IMR-90 (cell line): ENCODE measurements around the gene ACTN1. TPM values are rescaled to one million over a fixed set of nuclear protein-coding genes. Genes with fewer than 3 reads are reported as not detected.

Source experiments
- ATAC-seq: fragments of 200-7000 bp; cut with Tn5 transposase; 2 replicates; pipeline ENCODE4 v1.9.1; 2020; ENCODE audit warnings: low read depth, mild to moderate bottlenecking, moderate library complexity
- BruUV-seq: library from RNA; stranded (reverse); fragments of 400-500 nt; replicated peaks from 2 replicates; lab custom pipeline; 2021; lab: Mats Ljungman, UMichigan
- CTCF ChIA-PET: fragments of 300-600 bp; formaldehyde crosslinking; extraction: SDS; loops from one replicate; lab custom pipeline; 2021; ENCODE audit warnings: antibody characterized with exemption; lab: Yijun Ruan, JAX
- POLR2A ChIA-PET: fragments of 300-600 bp; sonication (Branson Sonifier 250); formaldehyde crosslinking; loops from one replicate; lab custom pipeline; 2022; ENCODE audit warnings: antibody characterized with exemption; ENCODE audit not compliant: unreplicated experiment; lab: Charles Lee
- DNase-seq: peaks from one replicate; pipeline ENCODE4 v3.0.0; 2013
- H2AFZ ChIP-seq: replicated peaks from 2 replicates; pipeline ENCODE3; 2013; ENCODE audit warnings: low read length, mild to moderate bottlenecking; ENCODE audit not compliant: poor library complexity
- H2AK5ac ChIP-seq: 2 replicates; pipeline ENCODE4 v1.6.1; 2013; ENCODE audit warnings: low read depth, low read length, inconsistent platforms
- H2AK9ac ChIP-seq: replicated peaks from 2 replicates; pipeline ENCODE3; 2013; ENCODE audit warnings: mild to moderate bottlenecking, low read depth, low read length, moderate library complexity; ENCODE audit not compliant: poor library complexity
- H2BK120ac ChIP-seq: 2 replicates; pipeline ENCODE4 v1.6.1; 2013; ENCODE audit warnings: low read depth, low read length, inconsistent platforms
- H2BK15ac ChIP-seq: 3 replicates; pipeline ENCODE4 v1.6.1; 2013; ENCODE audit warnings: low read depth, low read length, inconsistent platforms
- H2BK20ac ChIP-seq: 2 replicates; pipeline ENCODE4 v1.6.1; 2013; ENCODE audit warnings: low read depth, mild to moderate bottlenecking, inconsistent platforms, low read length, moderate library complexity
- H2BK5ac ChIP-seq: 2 replicates; pipeline ENCODE4 v1.6.1; 2013; ENCODE audit warnings: mild to moderate bottlenecking, low read depth, low read length, inconsistent platforms; ENCODE audit not compliant: poor library complexity, severe bottlenecking
- H3K14ac ChIP-seq: replicated peaks from 2 replicates; pipeline ENCODE4 v1.6.1; 2013; ENCODE audit warnings: low read depth, low read length, inconsistent platforms
- H3K18ac ChIP-seq: 2 replicates; pipeline ENCODE4 v1.6.1; 2013; ENCODE audit warnings: low read depth, low read length, control low read depth
- H3K23ac ChIP-seq: 2 replicates; pipeline ENCODE4 v1.6.1; 2013; ENCODE audit warnings: low read depth, low read length, inconsistent platforms
- H3K27ac ChIP-seq: 2 replicates; pipeline ENCODE4 v1.5.1; 2013; ENCODE audit warnings: mild to moderate bottlenecking, control low read depth, low read length; ENCODE audit not compliant: insufficient read depth
- H3K27me3 ChIP-seq: 2 replicates; pipeline ENCODE4 v1.6.1; 2013; ENCODE audit warnings: low read length; ENCODE audit not compliant: control insufficient read depth, insufficient read depth
- H3K36me3 ChIP-seq: 2 replicates; pipeline ENCODE4 v1.6.1; 2013; ENCODE audit warnings: low read length, mixed read lengths; ENCODE audit not compliant: control insufficient read depth, insufficient read depth
- H3K4ac ChIP-seq: 2 replicates; pipeline ENCODE4 v1.6.1; 2013; ENCODE audit warnings: low read depth, low read length, inconsistent platforms
- H3K4me1 ChIP-seq: 2 replicates; pipeline ENCODE4 v1.6.1; 2013; ENCODE audit warnings: low read length, mixed read lengths; ENCODE audit not compliant: control insufficient read depth, insufficient read depth
- H3K4me2 ChIP-seq: 2 replicates; pipeline ENCODE4 v1.6.1; 2013; ENCODE audit warnings: low read depth, mild to moderate bottlenecking, control low read depth, low read length, moderate library complexity
- H3K4me3 ChIP-seq: 2 replicates; pipeline ENCODE4 v1.5.1; 2013; ENCODE audit warnings: low read depth, mild to moderate bottlenecking, control low read depth, low read length, moderate library complexity; ENCODE audit not compliant: insufficient read depth
- H3K56ac ChIP-seq: 2 replicates; pipeline ENCODE4 v1.6.1; 2013; ENCODE audit warnings: low read length, inconsistent platforms; ENCODE audit not compliant: insufficient read depth; ENCODE audit errors: extremely low read depth
- H3K79me1 ChIP-seq, 2 experiments: 2 replicates each; pipeline ENCODE4 v1.6.1; 2013; ENCODE audit warnings: low read length in 2 of 2, inconsistent platforms in 1 of 2, low read depth in 1 of 2
- H3K9ac ChIP-seq: 2 replicates; pipeline ENCODE4 v1.6.1; 2013; ENCODE audit warnings: low read depth, low read length, control low read depth
- H3K9me1 ChIP-seq: 2 replicates; pipeline ENCODE4 v1.6.1; 2013; ENCODE audit warnings: low read length, inconsistent platforms; ENCODE audit not compliant: insufficient read depth
- H3K9me3 ChIP-seq: 2 replicates; pipeline ENCODE4 v1.6.1; 2013; ENCODE audit warnings: low read length; ENCODE audit not compliant: control insufficient read depth, insufficient read depth
- H4K20me1 ChIP-seq: 2 replicates; pipeline ENCODE4 v1.6.1; 2013; ENCODE audit warnings: low read length, inconsistent platforms; ENCODE audit not compliant: insufficient read depth
- H4K5ac ChIP-seq: 2 replicates; pipeline ENCODE4 v1.6.1; 2013; ENCODE audit warnings: mild to moderate bottlenecking, low read depth, low read length, control low read depth
- H4K8ac ChIP-seq, 2 experiments: 2 replicates each; pipeline ENCODE4 v1.6.1; 2013; ENCODE audit warnings: low read depth in 2 of 2, low read length in 2 of 2, control low read depth in 1 of 2, inconsistent platforms in 1 of 2
- H4K91ac ChIP-seq: 2 replicates; pipeline ENCODE4 v1.6.1; 2013; ENCODE audit warnings: low read depth, low read length, inconsistent platforms; ENCODE audit not compliant: insufficient read depth
- BHLHE40 ChIP-seq: fragments of 150-350 bp; IDR thresholded peaks from 2 replicates; pipeline ENCODE4 v1.6.1; 2016; ENCODE audit warnings: mild to moderate bottlenecking, low read depth, low read length
- CEBPB ChIP-seq: IDR thresholded peaks from 2 replicates; pipeline ENCODE4 v1.6.1; 2012; ENCODE audit warnings: low read depth, low read length, improper control_type of control experiment
- CHD1 ChIP-seq: IDR thresholded peaks from 2 replicates; pipeline ENCODE4 v1.6.1; 2012; ENCODE audit warnings: low read depth, low read length, improper control_type of control experiment
- FOS ChIP-seq: fragments of 150-350 bp; IDR thresholded peaks from 2 replicates; pipeline ENCODE4 v1.6.1; 2016; ENCODE audit warnings: low read depth, low read length
- MXI1 ChIP-seq: IDR thresholded peaks from 2 replicates; pipeline ENCODE4 v1.6.1; 2012; ENCODE audit warnings: low read depth, mild to moderate bottlenecking, low read length, moderate library complexity, borderline replicate concordance
- RFX5 ChIP-seq: IDR thresholded peaks from 2 replicates; pipeline ENCODE4 v1.8.0; 2012; ENCODE audit warnings: low read depth, mild to moderate bottlenecking, low read length, moderate library complexity
- WGBS, 2 experiments: methylation state at CpG; one replicate each; pipeline versions ENCODE4 v1.1.5 to v1.1.7; 2013; ENCODE audit warnings: missing lambda C conversion rate in 2 of 2; ENCODE audit not compliant: insufficient read length in 1 of 2; ENCODE audit errors: extremely low coverage in 2 of 2; 5-methylcytosine and 5-hydroxymethylcytosine counted together
- dilution Hi-C: fragments of 300-500 bp; cut with HindIII; formaldehyde crosslinking; loops from one replicate; pipeline ENCODE4 v1.14.3; 2018; ENCODE audit warnings: low sequenced_read_pairs; ENCODE audit not compliant: unreplicated experiment
- in situ Hi-C: fragments of 300-500 bp; cut with MboI; formaldehyde crosslinking; loops from 3 replicates; pipeline ENCODE4 v1.14.3; 2019; ENCODE audit warnings: low sequenced_read_pairs, inconsistent platforms, mixed read lengths
- intact Hi-C: fragments of 100-400 bp; cut with micrococcal nuclease; formaldehyde crosslinking; loops from 2 replicates; pipeline ENCODE4 v1.10.0; 2022
- polyA plus RNA-seq, 3 experiments: library from polyadenylated mRNA; depleted of rRNA; stranded (reverse); fragments of >200 nt; gene quantifications; 2 replicates each; pipeline ENCODE4 v1.2.3, GENCODE V29; 2012; ENCODE audit warnings: low replicate concordance in 1 of 3
- total RNA-seq: library from RNA; depleted of rRNA; stranded (reverse); fragments of >200 nt; gene quantifications from 2 replicates; pipeline ENCODE4 v1.2.3, GENCODE V29; 2012
- TF ChIP-seq, protein P1 (sequence below): fragments of 150-350 bp; IDR thresholded peaks from 2 replicates; pipeline ENCODE4 v1.6.1; 2016; ENCODE audit warnings: low read depth, mild to moderate bottlenecking, low read length, moderate library complexity, borderline replicate concordance
- TF ChIP-seq, protein P2 (sequence below): fragments of 150-350 bp; IDR thresholded peaks from 2 replicates; pipeline ENCODE4 v1.6.1; 2017; ENCODE audit warnings: mild to moderate bottlenecking, antibody characterized with exemption, low read length, low read depth

The ACTN1 gene
- total and polyA plus RNA-seq, 2 of the 4 experiments (the other 2 are of a cell fraction), result 684 to 766 TPM

DNA sequence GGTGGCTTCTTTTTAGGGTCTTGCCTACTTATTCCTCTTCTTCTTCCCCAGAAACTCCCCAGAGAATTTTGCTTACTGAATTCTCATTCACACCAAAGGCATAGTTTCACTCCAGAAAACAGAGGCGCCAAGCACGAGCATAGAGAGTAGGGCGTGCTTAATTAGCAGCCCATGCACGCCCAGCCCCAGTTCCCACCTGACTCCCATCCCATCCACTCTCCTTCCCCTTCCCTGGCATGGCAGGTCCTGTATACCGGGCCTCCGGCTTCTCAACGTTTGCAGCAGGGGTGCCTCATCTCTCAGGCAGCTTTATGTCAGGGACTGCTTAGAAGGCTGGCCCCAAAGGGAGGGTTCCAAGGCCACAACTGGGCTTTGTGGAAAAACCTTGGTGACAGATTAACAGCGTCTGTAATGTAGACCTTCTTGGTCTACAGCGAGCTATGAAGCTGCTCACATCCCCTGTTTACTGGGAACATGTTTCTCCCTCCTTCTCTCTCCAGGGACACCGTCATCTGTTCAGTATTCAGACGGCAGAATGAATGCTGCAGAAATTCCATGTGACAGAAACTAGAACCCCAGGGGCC is 62.7 kb downstream of the ACTN1 start:
- H2AK9ac ChIP-seq, result no peak overlapping the region
- no peak overlapping the region for H2AK5ac ChIP-seq
- ChIA-PET POLR2A (no interaction called here), CTCF (no interaction called here)
- no peak overlapping the region for H2BK20ac ChIP-seq
- in situ Hi-C loops (no loop called here), intact Hi-C loops (no loop called here), dilution Hi-C loops (no loop called here)
- no CpG with 5 or more reads among the region's 11 CpGs for WGBS, 2 experiments
- H3K56ac ChIP-seq, result no peak overlapping the region
- H3K9me3 ChIP-seq, result no peaks in the 10 kb centered on the region
- ATAC-seq, result no peak
- no peak overlapping the region for H3K4me3 ChIP-seq
- H4K8ac ChIP-seq, result no peak overlapping the region
- no peak overlapping the region for H2BK15ac ChIP-seq
- BruUV-seq, result no TSS peak
- no peak overlapping the region for H3K4me2 ChIP-seq
- H3K9ac ChIP-seq, result no peak overlapping the region
- H3K4me1 ChIP-seq, result peaks cover 14% of the 10 kb centered on the region
- no peak overlapping the region for H3K4ac ChIP-seq
- no peak overlapping the region; the same call in 1 of the 2 replicates for H3K27ac ChIP-seq
- no peak overlapping the region for H2AFZ ChIP-seq
- H2BK120ac ChIP-seq, result no peak overlapping the region
- DNase-seq, result no peak
- H3K27me3 ChIP-seq, result no peaks in the 10 kb centered on the region
- no peak overlapping the region for H4K5ac ChIP-seq
- no peak overlapping the region for H4K91ac ChIP-seq
- H3K79me1 ChIP-seq, result peaks cover 25 to 91% of the 10 kb centered on the region in 2 experiments
- peak overlapping the region; percentile 2 for H2BK5ac ChIP-seq
- H3K9me1 ChIP-seq, result peaks cover 22% of the 10 kb centered on the region
- no peak overlapping the region for H3K23ac ChIP-seq
- peaks cover 99% of the 10 kb centered on the region for H4K20me1 ChIP-seq
- no peak overlapping the region for H3K18ac ChIP-seq
- no peak overlapping the region for H3K14ac ChIP-seq
- TF ChIP-seq MXI1, result no peak
- no peak for TF ChIP-seq FOS
- TF ChIP-seq CHD1, result no peak
- no peak for TF ChIP-seq BHLHE40
- TF ChIP-seq, protein P1, sequence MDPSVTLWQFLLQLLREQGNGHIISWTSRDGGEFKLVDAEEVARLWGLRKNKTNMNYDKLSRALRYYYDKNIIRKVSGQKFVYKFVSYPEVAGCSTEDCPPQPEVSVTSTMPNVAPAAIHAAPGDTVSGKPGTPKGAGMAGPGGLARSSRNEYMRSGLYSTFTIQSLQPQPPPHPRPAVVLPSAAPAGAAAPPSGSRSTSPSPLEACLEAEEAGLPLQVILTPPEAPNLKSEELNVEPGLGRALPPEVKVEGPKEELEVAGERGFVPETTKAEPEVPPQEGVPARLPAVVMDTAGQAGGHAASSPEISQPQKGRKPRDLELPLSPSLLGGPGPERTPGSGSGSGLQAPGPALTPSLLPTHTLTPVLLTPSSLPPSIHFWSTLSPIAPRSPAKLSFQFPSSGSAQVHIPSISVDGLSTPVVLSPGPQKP, result no peak
- no peak for TF ChIP-seq RFX5
- TF ChIP-seq CEBPB, result no peak
- TF ChIP-seq, protein P2, sequence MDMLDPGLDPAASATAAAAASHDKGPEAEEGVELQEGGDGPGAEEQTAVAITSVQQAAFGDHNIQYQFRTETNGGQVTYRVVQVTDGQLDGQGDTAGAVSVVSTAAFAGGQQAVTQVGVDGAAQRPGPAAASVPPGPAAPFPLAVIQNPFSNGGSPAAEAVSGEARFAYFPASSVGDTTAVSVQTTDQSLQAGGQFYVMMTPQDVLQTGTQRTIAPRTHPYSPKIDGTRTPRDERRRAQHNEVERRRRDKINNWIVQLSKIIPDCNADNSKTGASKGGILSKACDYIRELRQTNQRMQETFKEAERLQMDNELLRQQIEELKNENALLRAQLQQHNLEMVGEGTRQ, result no peak
- H3K36me3 ChIP-seq, result peaks cover 82% of the 10 kb centered on the region
